ELF-1 (cell line): ENCODE results near the gene TMEM175.

Experiments used
- DNase-seq: peaks from one replicate; pipeline ENCODE4 v3.0.0-alpha.2; 2016; ENCODE audit warnings: low read depth, low spot score

Gene TMEM175

GRCh38 chr4:931960-932712, at the start of gene TMEM175, which contains the start of gene GAK:
TSS of gene TMEM175 (plus strand) at chr4:932460. CDS start at chr4:947740, 15,280 bp downstream.
TSS of gene GAK (minus strand) at chr4:932316. CDS start at chr4:932187, 129 bp downstream.
- peak; percentile 97 for DNase-seq

- no peak for DNase-seq
Observed at GRCh38 chr4:882646-883045, 49.6 kb upstream of the TMEM175 start.

- DNase-seq, result no peak
Observed at GRCh38 chr4:883377-884095, 48.7 kb upstream of the TMEM175 start.

- DNase-seq, result no peak
Observed at GRCh38 chr4:884259-884658, 48.0 kb upstream of the TMEM175 start.

- DNase-seq, result no peak
Observed at GRCh38 chr4:884896-885295, 47.4 kb upstream of the TMEM175 start.

- DNase-seq, result no peak
Observed at GRCh38 chr4:885353-885752, 46.9 kb upstream of the TMEM175 start.

GRCh38 chr4:886244-886643, 46.0 kb upstream of the TMEM175 start:
- no peak for DNase-seq

- DNase-seq, result no peak
Observed at GRCh38 chr4:887034-887763, 45.1 kb upstream of the TMEM175 start.

- no peak for DNase-seq
Observed at GRCh38 chr4:888029-888428, 44.2 kb upstream of the TMEM175 start.

- no peak for DNase-seq
Observed at GRCh38 chr4:889516-889915, 42.7 kb upstream of the TMEM175 start.

GRCh38 chr4:890036-890695, 42.1 kb upstream of the TMEM175 start:
- DNase-seq, result no peak

- DNase-seq, result peak; percentile 37
Observed at GRCh38 chr4:891747-892146, 40.5 kb upstream of the TMEM175 start.

GRCh38 chr4:892780-893179, 39.5 kb upstream of the TMEM175 start:
- DNase-seq, result no peak

- no peak for DNase-seq
Observed at GRCh38 chr4:893276-893994, 38.8 kb upstream of the TMEM175 start.

GRCh38 chr4:893995-894705, 38.1 kb upstream of the TMEM175 start:
- no peak for DNase-seq

GRCh38 chr4:895596-895995, 36.7 kb upstream of the TMEM175 start:
- no peak for DNase-seq

GRCh38 chr4:896216-896615, 36.0 kb upstream of the TMEM175 start:
- no peak for DNase-seq

- no peak for DNase-seq
Observed at GRCh38 chr4:896630-897029, 35.6 kb upstream of the TMEM175 start.

GRCh38 chr4:898123-898522, 34.1 kb upstream of the TMEM175 start:
- DNase-seq, result no peak

GRCh38 chr4:898869-899555, 33.2 kb upstream of the TMEM175 start:
- no peak for DNase-seq
